HG03432 (cell line): ENCODE data around the gene EIF4A2.
"Not testable (repeated sequence)": the region's sequence is repeated elsewhere in the genome, so short reads cannot be mapped to it uniquely, and the experiment has no call there.

ENCODE experiments used
- ATAC-seq: cut with Tn5 transposase; IDR thresholded peaks from one replicate; pipeline ENCODE4 v1.9.1; 2021; ENCODE audit warnings: mild to moderate bottlenecking, moderate library complexity; ENCODE audit not compliant: unreplicated experiment

EIF4A2 gene

DNA sequence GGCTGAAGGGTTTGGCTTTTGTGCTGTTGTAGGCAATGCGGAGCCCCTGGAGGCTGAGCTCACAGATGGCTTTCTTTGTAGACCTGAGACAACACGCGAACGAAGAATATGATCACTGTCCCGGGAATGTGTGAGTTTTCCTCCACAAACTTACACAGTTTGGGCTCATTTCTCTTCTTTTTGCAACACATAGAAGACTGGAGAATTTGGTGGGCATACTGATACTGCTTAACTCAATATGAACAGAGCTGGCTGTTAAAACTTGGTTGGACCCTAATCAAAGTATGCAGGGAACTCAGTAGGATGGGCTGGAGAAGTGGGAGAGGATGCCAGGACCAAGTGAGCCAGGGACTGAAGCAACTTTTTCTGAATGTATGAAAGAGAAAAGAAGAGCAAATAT is 35.1 kb downstream of the EIF4A2 start:
- ATAC-seq, result no peak

DNA sequence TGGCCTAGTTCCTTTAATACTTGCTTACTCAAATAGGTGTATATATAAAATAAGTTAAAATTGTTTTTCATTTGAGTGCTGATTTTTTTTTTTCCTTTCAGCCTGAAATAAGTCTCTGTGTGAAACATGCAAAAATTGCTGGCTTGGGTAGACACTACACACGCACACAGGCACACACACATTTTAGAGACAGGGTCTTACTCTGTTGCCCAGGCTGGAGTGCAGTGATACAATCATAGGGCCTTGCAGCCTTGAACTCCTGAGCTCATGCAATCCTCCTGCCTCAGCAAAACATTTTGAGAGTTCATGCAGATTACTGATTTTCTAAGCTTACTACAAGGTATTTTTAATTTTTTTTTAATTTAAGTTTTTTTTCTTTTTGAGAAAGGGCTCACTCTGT is 35.6 kb downstream of the EIF4A2 start:
- ATAC-seq, result no peak

DNA sequence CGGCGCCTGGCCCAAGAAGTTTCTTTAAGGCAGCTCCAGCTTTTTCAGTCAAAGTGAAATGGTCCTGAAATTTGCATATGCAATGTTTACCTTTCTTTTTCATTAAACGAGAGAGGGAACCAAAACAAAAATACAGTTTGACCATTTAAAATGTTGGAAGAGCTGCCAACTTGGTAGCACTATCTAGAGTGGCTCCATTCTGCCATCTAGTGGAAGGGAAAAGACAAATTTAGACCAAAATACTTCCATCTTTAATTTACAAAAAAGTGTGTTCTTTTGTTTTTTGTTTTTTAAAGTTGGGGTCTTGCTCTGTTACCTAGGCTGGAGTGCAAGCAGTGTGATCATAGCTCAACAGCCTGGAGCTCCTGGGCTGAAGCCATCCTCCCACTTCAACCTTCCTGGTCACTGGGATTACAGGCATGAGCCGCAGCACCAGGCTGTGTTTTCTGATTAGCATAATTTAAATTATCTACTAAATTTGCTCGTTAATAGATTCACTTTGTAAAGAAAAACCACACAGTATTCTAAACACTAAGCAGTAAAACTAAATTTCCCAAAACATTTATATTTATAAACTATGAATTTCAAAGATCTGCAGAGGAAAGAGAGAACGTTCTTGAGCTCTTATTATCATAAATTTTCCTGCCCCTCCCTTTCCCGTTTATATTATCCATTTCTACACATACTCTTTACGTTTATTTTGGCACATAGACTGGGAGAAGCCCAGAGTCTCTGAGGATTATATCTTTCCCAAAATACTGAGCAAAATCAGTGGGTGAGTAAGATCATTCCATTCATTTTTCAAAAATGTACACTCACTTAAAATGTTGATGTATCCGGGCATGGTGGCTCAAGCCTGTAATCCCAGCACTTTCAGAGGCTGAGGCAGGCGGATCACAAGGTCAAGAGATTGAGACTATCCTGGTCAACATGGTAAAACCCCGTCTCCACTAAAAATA is 38.3 kb downstream of the EIF4A2 start:
- no peak for ATAC-seq

DNA sequence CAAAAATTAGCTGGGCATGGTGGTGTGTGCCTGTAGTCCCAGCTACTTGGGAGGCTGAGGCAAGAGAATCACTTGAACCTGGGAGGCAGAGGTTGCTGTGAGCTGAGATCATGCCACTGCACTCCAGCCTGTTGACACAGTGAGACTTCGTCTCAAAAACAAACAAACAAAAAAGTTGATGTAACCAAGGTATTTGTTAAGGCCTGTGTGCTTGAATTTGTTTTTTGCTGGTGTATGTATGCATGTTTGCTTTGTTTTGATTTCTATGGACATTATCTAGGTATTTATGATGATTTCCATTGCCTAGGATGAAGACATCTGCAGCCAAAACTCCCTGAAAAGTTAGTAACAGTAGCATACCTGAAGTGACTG is 39.0 kb downstream of the EIF4A2 start:
- not testable (repeated sequence) for ATAC-seq

DNA sequence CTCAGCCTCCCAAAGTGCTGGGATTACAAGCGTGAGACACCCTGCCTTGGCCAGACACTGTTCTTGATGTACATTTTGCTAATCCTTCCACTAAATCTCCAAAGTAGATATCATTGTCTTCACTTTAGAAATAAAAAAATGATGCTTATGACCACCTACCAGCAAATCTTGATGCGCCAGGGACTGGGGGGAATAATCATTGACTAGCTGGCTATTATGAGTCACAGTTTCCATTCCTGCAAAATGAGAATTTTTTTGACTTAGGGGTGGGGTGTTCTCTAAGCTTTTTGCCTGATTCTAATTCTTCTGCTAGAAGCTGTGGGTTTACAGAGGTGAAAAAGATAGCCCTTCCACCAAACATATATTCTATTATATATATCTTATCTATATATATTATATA is 40.0 kb downstream of the EIF4A2 start:
- no peak for ATAC-seq

DNA sequence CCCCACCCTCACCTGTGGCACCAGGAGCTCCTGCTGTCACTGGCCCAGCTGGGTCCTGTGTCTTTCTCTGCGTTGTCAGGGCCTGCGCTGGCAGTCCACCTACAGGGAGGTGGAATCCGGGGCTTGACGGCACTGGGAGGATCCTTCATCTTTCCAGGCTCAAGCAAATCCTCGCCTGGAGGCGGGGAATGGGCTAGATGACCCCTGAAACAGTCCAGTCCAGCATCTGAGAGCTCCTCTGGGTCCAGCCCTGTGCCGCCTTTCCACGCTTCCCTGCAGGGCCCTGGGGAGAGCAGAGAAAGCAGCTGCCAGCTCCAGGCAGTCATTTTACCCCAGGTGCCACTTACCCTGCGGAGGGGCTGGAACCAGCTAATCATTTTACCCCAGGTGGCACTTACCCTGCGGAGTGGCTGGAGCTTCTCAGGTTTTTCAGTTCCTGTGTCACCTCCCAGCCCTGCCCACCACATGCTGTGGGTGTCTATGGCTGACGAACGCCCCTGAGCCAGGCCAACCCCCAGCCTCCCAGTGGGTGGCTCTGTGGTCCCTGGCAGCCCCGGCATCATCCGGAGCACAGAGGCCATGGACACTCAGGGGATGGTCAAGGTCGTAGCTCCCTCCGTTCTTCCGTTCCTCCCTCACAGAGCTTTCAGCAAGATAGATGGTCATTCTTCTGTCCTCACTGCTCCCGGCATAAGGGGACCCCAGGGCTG is 41.2 kb downstream of the EIF4A2 start:
- no peak for ATAC-seq

DNA sequence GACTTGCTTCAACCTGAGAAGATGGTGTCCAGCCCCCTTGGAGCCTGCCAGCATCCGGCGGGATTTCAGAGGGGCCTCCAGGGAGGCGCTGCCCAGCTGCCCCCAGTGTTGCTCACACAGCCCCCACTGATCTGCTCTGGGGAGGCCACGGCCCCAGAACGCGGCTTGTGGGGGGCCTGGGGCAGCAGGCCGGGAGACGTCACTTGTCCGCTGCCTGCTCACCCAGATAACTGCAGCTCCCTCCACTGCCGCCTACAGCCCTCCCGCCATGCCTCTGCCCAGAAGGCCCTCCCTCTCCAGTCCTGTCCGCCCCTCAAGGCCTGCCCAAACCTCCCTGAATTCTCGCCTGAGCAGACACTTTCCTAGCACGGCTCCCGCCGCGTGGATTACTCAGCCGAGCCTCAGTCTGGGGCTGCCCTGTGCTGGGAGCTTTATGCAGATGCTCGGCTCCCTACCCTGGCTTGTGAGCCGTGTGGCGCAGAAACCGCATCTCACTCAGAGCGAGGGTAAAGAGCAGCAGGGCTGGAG is 42.0 kb downstream of the EIF4A2 start:
- ATAC-seq, result no peak

DNA sequence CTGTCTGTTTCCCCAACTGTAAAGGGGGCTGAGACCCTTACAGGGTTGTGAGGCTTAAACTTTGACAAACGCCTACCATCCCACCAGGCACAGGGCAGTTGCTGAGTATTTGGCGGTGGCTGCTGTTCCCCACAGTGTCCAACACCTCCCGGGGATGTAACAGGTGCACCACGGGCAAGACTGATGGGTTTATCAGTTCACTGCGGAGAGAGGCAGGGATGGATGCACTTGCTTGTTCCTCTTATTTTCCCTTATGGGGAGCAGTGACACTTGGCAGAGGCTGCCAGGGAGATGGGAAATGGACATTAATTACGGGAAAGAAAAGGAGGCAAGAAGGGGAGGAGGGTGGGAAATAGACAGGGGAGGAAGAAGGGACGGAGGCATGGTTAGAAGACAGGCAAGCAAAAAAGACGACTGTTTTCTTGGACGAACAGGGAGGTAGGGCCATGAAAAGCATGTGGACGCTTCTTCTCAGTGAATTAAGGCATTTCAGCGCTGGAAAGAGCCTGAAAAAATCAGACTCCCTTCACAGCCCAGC is 42.6 kb downstream of the EIF4A2 start:
- no peak for ATAC-seq

DNA sequence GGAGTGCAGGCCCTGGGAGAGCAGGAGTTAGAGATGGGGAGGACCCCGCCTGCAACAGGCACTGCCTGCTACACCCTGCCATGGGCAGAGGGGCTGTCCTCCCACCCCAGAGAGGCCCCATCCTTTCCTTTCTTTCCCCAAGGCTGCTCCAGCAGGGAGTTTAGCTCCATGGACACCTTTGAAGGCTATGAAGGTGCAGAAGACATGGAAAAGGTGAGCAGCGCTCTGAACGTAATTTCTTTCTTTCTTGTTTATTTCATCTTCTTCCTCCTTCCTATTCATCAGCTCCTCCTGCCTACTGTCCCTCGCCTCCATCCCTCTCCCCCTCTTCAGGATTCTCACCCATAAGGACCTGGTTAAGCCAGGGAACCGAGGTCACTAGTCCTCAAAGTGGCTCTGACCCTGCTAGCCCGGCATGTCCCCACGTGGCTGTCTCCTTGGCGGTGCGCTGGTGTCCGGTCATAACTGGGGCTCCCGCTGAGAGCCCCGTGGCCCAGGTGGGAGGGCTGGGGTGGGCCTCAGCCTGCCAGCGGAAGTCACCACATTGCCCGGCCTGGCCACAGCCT is 43.1 kb downstream of the EIF4A2 start:
- no peak for ATAC-seq

DNA sequence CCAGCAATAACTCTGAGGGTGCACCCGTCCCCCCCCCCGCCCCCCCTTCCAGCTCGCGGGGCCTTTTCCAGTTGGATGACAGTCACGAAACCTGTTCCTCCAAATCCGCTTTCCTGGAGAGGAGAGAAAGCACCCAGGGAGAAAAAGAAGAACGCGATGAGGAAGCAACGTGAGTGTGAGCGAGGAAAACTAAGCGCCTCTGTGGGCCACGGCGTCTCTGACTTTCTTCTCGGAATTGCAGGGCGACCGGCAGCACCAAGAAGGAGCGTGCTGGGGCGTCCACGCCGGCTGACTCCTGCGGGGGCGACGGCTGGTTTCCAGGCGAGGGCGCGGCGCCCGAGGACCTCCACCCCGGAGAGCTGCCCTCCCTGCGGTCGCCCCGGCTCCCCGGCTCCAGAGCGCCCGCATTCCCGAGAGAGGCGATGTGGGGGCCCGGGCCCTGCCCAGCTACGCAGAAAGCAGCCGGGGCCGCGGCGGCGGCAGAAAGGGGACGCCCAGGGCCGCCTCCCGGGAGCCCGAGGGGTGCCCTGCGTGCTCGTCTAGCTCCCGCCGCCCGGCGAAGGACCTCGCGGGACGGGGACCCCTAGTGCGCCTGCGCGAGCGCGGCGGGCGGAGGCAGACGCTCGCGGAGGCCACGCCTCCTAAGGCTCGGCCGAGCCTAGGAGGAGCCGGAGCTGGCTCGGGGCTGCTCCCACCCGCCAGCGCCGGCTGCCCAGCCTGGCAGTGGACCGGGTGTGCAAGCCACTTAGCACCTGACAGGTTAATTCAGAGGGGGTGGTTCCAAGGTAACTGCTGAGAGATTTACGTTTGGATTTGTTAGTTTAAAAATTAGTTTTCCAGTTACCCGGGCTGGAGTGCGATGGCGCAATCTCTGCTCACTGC is 43.8 kb downstream of the EIF4A2 start:
- peak; percentile 92 for ATAC-seq

DNA sequence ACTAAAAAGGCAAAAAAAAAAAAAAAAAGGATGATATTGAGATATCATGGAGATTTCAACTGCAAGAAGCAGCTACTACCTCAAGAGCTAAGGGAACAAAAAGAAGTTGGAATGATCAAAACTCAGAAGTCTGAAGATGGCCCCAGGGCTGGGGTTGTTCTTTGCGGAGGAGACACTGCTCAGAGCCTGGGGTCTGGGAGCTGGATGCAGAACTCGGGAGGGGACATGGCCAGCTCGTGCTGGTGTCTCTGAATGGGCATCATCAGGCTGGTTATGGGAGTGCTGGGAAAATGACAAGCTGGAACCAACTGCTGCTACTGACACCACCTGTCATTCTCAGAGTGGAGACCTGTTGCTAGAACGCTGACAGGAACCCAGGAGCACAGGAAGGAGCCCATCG is 45.0 kb downstream of the EIF4A2 start:
- ATAC-seq, result no peak

DNA sequence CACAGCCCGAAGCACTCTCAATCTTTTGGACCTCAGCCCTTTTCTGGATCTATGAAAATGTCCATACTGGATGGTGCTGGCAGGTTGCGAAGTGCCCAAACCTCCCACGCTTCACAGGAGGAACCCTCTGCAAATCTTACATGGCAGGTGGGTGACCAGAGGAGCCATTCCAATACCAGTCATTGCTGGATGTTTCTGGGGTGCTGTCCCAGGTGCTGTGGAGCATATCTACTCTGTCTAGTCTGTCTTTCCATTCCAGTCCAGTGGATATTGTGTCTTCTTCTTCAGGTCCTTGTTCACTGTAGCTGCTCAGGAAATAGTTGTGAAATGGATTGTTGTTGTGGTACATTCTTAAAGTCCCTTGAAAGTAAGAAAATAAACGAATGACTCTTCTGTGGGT is 48.4 kb downstream of the EIF4A2 start:
- ATAC-seq, result no peak

DNA sequence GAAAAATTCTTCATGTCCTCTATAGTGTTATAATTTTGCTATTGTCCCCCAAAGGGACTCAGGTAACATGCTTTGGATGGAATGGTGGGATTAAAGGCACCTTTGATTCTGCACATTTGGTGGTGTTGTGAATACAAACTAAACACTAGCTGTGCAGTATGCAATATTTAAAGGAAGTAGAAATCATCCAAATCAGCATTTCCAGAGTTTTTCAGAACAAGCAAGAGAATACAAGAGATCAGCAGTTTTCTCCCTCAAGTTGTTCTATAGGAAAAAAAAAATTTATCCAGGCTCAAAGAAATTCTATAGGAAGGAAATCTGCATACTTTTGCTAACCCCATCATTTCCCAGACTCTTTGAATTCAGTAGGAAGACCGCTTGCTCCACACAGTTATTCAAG is 48.9 kb downstream of the EIF4A2 start:
- ATAC-seq, result no peak
